Measurements from ENCODE around the gene NBEAL1. TPM values are rescaled to one million over a fixed set of nuclear protein-coding genes. Genes with fewer than 3 reads are reported as not detected.

Gene NBEAL1
- total and polyA plus RNA-seq, 2 of the 8 experiments (the other 6 are each of a cell fraction or from before 2014, with no cell fraction given), result 2.3 to 10.7 TPM

DNA sequence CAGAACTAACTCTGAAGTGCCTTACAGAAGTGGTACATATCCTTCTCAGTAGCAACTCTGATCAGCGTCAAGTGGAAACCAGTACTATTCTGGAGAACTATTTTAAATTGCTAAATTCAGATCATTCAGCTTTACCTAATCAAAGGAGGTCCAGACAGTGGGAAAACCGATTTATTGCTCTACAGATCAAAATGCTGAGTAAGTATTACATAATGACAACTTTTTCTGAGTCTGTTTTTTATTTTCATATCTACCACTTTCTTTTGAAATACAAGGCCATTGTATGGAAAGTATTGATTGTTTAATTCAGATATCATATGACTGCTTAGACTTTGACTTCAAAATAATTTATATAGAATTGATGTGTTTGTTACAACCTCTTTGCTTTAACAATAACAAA is 68.7 kb downstream of the NBEAL1 start (continued):
- TF ChIP-seq, protein P1, sequence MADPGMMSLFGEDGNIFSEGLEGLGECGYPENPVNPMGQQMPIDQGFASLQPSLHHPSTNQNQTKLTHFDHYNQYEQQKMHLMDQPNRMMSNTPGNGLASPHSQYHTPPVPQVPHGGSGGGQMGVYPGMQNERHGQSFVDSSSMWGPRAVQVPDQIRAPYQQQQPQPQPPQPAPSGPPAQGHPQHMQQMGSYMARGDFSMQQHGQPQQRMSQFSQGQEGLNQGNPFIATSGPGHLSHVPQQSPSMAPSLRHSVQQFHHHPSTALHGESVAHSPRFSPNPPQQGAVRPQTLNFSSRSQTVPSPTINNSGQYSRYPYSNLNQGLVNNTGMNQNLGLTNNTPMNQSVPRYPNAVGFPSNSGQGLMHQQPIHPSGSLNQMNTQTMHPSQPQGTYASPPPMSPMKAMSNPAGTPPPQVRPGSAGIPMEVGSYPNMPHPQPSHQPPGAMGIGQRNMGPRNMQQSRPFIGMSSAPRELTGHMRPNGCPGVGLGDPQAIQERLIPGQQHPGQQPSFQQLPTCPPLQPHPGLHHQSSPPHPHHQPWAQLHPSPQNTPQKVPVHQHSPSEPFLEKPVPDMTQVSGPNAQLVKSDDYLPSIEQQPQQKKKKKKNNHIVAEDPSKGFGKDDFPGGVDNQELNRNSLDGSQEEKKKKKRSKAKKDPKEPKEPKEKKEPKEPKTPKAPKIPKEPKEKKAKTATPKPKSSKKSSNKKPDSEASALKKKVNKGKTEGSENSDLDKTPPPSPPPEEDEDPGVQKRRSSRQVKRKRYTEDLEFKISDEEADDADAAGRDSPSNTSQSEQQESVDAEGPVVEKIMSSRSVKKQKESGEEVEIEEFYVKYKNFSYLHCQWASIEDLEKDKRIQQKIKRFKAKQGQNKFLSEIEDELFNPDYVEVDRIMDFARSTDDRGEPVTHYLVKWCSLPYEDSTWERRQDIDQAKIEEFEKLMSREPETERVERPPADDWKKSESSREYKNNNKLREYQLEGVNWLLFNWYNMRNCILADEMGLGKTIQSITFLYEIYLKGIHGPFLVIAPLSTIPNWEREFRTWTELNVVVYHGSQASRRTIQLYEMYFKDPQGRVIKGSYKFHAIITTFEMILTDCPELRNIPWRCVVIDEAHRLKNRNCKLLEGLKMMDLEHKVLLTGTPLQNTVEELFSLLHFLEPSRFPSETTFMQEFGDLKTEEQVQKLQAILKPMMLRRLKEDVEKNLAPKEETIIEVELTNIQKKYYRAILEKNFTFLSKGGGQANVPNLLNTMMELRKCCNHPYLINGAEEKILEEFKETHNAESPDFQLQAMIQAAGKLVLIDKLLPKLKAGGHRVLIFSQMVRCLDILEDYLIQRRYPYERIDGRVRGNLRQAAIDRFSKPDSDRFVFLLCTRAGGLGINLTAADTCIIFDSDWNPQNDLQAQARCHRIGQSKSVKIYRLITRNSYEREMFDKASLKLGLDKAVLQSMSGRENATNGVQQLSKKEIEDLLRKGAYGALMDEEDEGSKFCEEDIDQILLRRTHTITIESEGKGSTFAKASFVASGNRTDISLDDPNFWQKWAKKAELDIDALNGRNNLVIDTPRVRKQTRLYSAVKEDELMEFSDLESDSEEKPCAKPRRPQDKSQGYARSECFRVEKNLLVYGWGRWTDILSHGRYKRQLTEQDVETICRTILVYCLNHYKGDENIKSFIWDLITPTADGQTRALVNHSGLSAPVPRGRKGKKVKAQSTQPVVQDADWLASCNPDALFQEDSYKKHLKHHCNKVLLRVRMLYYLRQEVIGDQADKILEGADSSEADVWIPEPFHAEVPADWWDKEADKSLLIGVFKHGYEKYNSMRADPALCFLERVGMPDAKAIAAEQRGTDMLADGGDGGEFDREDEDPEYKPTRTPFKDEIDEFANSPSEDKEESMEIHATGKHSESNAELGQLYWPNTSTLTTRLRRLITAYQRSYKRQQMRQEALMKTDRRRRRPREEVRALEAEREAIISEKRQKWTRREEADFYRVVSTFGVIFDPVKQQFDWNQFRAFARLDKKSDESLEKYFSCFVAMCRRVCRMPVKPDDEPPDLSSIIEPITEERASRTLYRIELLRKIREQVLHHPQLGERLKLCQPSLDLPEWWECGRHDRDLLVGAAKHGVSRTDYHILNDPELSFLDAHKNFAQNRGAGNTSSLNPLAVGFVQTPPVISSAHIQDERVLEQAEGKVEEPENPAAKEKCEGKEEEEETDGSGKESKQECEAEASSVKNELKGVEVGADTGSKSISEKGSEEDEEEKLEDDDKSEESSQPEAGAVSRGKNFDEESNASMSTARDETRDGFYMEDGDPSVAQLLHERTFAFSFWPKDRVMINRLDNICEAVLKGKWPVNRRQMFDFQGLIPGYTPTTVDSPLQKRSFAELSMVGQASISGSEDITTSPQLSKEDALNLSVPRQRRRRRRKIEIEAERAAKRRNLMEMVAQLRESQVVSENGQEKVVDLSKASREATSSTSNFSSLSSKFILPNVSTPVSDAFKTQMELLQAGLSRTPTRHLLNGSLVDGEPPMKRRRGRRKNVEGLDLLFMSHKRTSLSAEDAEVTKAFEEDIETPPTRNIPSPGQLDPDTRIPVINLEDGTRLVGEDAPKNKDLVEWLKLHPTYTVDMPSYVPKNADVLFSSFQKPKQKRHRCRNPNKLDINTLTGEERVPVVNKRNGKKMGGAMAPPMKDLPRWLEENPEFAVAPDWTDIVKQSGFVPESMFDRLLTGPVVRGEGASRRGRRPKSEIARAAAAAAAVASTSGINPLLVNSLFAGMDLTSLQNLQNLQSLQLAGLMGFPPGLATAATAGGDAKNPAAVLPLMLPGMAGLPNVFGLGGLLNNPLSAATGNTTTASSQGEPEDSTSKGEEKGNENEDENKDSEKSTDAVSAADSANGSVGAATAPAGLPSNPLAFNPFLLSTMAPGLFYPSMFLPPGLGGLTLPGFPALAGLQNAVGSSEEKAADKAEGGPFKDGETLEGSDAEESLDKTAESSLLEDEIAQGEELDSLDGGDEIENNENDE (IDR thresholded peaks at IDR 0.05; ENCODE audit: insufficient replicate concordance, low read length), result no peak
- no peak for TF ChIP-seq CREB1 (IDR thresholded peaks at IDR 0.05)
- no peak for TF ChIP-seq TEAD4 (IDR thresholded peaks at IDR 0.05; ENCODE audit: low read depth, low read length)
- TF ChIP-seq GTF2F1 (IDR thresholded peaks at IDR 0.05; ENCODE audit: borderline replicate concordance, low read depth, low read length), result no peak
